Thoracic aorta (tissue), 2 donors: ENCODE results near the gene CRYM. TPM values are rescaled to one million over a fixed set of nuclear protein-coding genes. Genes with fewer than 3 reads are reported as not detected.
"Not testable (repeated sequence)": the region's sequence is repeated elsewhere in the genome, so short reads cannot be mapped to it uniquely, and the experiment has no call there.

Experiments used
- ATAC-seq: fragments of 150-250 bp; one replicate; pipeline ENCODE4 v1.8.0; 2017; ENCODE audit warnings: low read depth; ENCODE audit not compliant: insufficient number of reproducible peaks, low FRiP score
- DNase-seq: peaks from one replicate; pipeline ENCODE4 v3.0.0-alpha.2; 2020; ENCODE audit warnings: low spot score
- H3K27ac ChIP-seq, 2 donors: fragments of 200-600 bp; sonication (generic); 1 replicate in 1 of 2; 2 replicates in 1 of 2; pipeline ENCODE4 v1.5.1; 2016; ENCODE audit warnings: mild to moderate bottlenecking in 2 of 2, moderate library complexity in 2 of 2
- H3K27me3 ChIP-seq: fragments of 200-600 bp; sonication (generic); replicated peaks from 2 replicates; pipeline ENCODE4 v1.6.0; 2016; ENCODE audit warnings: mild to moderate bottlenecking; ENCODE audit not compliant: insufficient read depth
- H3K36me3 ChIP-seq: fragments of 200-600 bp; sonication (generic); one replicate; pipeline ENCODE4 v1.5.1; 2016
- H3K4me1 ChIP-seq, 2 donors: fragments of 200-600 bp; sonication (generic); 1 replicate in 1 of 2; 2 replicates in 1 of 2; pipeline versions ENCODE4 v1.5.1 to v1.6.0; 2016; ENCODE audit warnings: low read depth in 2 of 2, mild to moderate bottlenecking in 1 of 2; ENCODE audit not compliant: control insufficient read depth in 1 of 2
- H3K4me3 ChIP-seq: fragments of 200-600 bp; sonication (generic); 2 replicates; pipeline ENCODE4 v1.5.1; 2016; ENCODE audit warnings: mild to moderate bottlenecking
- H3K9me3 ChIP-seq: fragments of 200-600 bp; sonication (generic); 2 replicates; pipeline ENCODE4 v1.5.1; 2016
- CTCF ChIP-seq: fragments of 200-600 bp; sonication (generic); IDR thresholded peaks from one replicate; pipeline ENCODE4 v1.5.1; 2019; ENCODE audit warnings: antibody characterized with exemption
- total RNA-seq, 2 donors: library from RNA; depleted of rRNA; stranded (reverse); fragments of >200 nt; gene quantifications; one replicate each; pipeline versions ENCODE4 v1.1.0 to v1.2.3, GENCODE V29; 2016

CRYM gene
- total RNA-seq, 2 donors from 2014 or later: not detected

GRCh38 chr16:21260870-21261791, 17.0 kb downstream of the CRYM start:
- Histone ChIP-seq H3K36me3 (no peaks in the 10 kb centered on the region), H3K9me3 (no peaks in the 10 kb centered on the region), H3K27ac (no peak overlapping the region), H3K27me3 (no peaks in the 10 kb centered on the region), H3K4me1 (peaks cover 2 to 14% of the 10 kb centered on the region in 2 donors), H3K4me3 (no peak overlapping the region)
- TF ChIP-seq CTCF: no peak
- DNase-seq (no peak), ATAC-seq (no peak)

GRCh38 chr16:21257284-21257683, 20.8 kb downstream of the CRYM start:
- no peak for DNase-seq

GRCh38 chr16:21256636-21257035, 21.5 kb downstream of the CRYM start:
- TF ChIP-seq CTCF: no peak
- H3K4me1 ChIP-seq: no peaks in the 10 kb centered on the region
- H3K36me3 ChIP-seq: no peaks in the 10 kb centered on the region
- H3K4me3 ChIP-seq: no peak overlapping the region
- H3K9me3 ChIP-seq: no peaks in the 10 kb centered on the region
- DNase-seq (no peak), ATAC-seq (no peak)
- H3K27me3 ChIP-seq: no peaks in the 10 kb centered on the region
- H3K27ac ChIP-seq: no peak overlapping the region

More at GRCh38 chr16:21257284-21257683, 20.8 kb downstream of the CRYM start:
- no peaks in the 10 kb centered on the region for H3K27me3 ChIP-seq
- H3K4me1 ChIP-seq: no peaks in the 10 kb centered on the region
- H3K36me3 ChIP-seq: no peaks in the 10 kb centered on the region
- no peak overlapping the region for H3K27ac ChIP-seq
- no peak overlapping the region for H3K4me3 ChIP-seq
- no peaks in the 10 kb centered on the region for H3K9me3 ChIP-seq
- ATAC-seq: no peak
- no peak for TF ChIP-seq CTCF

GRCh38 chr16:21253470-21253869, 24.6 kb downstream of the CRYM start:
- Histone ChIP-seq H3K36me3 (no peaks in the 10 kb centered on the region), H3K27me3 (no peaks in the 10 kb centered on the region), H3K4me3 (no peak overlapping the region), H3K27ac (no peak overlapping the region), H3K4me1 (no peaks in the 10 kb centered on the region), H3K9me3 (no peaks in the 10 kb centered on the region)
- no peak for TF ChIP-seq CTCF
- DNase-seq (no peak), ATAC-seq (no peak)

- no peaks in the 10 kb centered on the region for H3K36me3 ChIP-seq
- no peaks in the 10 kb centered on the region for H3K27me3 ChIP-seq
- H3K9me3 ChIP-seq: no peaks in the 10 kb centered on the region
- DNase-seq: no peak
- ATAC-seq: no peak
- TF ChIP-seq CTCF: no peak
- no peak overlapping the region for H3K27ac ChIP-seq
- H3K4me3 ChIP-seq: no peak overlapping the region
- H3K4me1 ChIP-seq: peaks cover 0 to 4% of the 10 kb centered on the region in 2 donors
Measured at GRCh38 chr16:21250072-21250923, 27.8 kb downstream of the CRYM start.

GRCh38 chr16:21248179-21248578, 29.9 kb downstream of the CRYM start:
- not testable (repeated sequence) for H3K9me3 ChIP-seq, ATAC-seq, H3K36me3 ChIP-seq, H3K4me3 ChIP-seq, DNase-seq, H3K27me3 ChIP-seq, H3K27ac ChIP-seq
- H3K4me1 ChIP-seq: peaks cover 0 to 15% of the 10 kb centered on the region in 2 donors
